ENCODE measurements around the gene COQ5.

GRCh38 chr12:120536064-120536791 is 7.3 kb upstream of the COQ5 start:
- TF ChIP-seq POLR2A (IDR thresholded peaks at IDR 0.05) = no peak
- no peak for TF ChIP-seq CTCF (IDR thresholded peaks at IDR 0.05)

All from prostate gland (tissue), 2 donors.